Esophagus muscularis mucosa (tissue), 3 donors: ENCODE measurements around the gene PDS5B.

Experiments
- POLR2A ChIP-seq: fragments of 450-650 bp; IDR thresholded peaks from one replicate; pipeline ENCODE4 v1.6.1; 2017; ENCODE audit warnings: antibody characterized with exemption, moderate library complexity, mild to moderate bottlenecking, low read depth
- TF ChIP-seq, protein P1 (sequence below), 3 experiments: fragments of 200-600 bp in 2 of 3; fragments of 450-650 bp in 1 of 3; sonication (generic) in 2 of 3; IDR thresholded peaks; one replicate each; pipeline ENCODE4 v1.5.1; 2017 to 2019; ENCODE audit warnings: antibody characterized with exemption in 3 of 3, mild to moderate bottlenecking in 2 of 3, moderate library complexity in 1 of 3

DNA sequence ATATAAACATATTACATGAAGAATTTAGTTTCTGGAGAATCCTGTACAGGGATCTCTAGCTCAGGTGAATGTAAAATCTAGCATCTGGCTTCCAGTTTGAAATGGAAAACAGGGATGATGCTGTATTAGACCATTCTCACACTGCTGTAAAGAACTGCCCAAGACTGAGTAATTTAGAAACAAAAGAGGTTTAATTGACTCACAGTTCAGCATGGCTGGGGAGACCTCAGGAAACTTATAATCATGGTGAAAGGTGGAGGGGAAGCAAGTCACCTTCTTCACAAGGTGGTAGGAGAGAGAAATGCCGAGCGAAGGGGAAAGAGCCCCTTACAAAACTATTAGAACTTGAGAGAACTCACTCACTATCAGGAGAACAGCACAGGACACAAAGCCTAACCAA is 30.6 kb upstream of the PDS5B start:
- TF ChIP-seq, protein P1, sequence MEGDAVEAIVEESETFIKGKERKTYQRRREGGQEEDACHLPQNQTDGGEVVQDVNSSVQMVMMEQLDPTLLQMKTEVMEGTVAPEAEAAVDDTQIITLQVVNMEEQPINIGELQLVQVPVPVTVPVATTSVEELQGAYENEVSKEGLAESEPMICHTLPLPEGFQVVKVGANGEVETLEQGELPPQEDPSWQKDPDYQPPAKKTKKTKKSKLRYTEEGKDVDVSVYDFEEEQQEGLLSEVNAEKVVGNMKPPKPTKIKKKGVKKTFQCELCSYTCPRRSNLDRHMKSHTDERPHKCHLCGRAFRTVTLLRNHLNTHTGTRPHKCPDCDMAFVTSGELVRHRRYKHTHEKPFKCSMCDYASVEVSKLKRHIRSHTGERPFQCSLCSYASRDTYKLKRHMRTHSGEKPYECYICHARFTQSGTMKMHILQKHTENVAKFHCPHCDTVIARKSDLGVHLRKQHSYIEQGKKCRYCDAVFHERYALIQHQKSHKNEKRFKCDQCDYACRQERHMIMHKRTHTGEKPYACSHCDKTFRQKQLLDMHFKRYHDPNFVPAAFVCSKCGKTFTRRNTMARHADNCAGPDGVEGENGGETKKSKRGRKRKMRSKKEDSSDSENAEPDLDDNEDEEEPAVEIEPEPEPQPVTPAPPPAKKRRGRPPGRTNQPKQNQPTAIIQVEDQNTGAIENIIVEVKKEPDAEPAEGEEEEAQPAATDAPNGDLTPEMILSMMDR (IDR thresholded peaks at IDR 0.05): no peak
- TF ChIP-seq POLR2A: no peak
